NCI-H1092 (cell line): Measurements from ENCODE around the gene HTR1D.
"Not testable (repeated sequence)": the region's sequence is repeated elsewhere in the genome, so short reads cannot be mapped to it uniquely, and the experiment has no call there.

ENCODE experiments used
- DNase-seq: peaks from one replicate; lab custom pipeline; 2025; lab: John Stamatoyannopoulos, UW

The HTR1D gene

GRCh38 chr1:23216771-23217420 lies 406 bp downstream of the HTR1D start:
- DNase-seq, result no peak

GRCh38 chr1:23215751-23216449 lies 1.4 kb downstream of the HTR1D start:
- DNase-seq, result no peak

GRCh38 chr1:23215291-23215690 lies 2.0 kb downstream of the HTR1D start:
- no peak for DNase-seq

GRCh38 chr1:23214640-23215039 lies 2.7 kb downstream of the HTR1D start:
- no peak for DNase-seq

GRCh38 chr1:23211955-23212354 lies 5.3 kb downstream of the HTR1D start:
- no peak for DNase-seq

- DNase-seq, result no peak
Measured at GRCh38 chr1:23210963-23211362, 6.3 kb downstream of the HTR1D start.

- no peak for DNase-seq
Measured at GRCh38 chr1:23210351-23210785, 6.9 kb downstream of the HTR1D start.

- no peak for DNase-seq
Measured at GRCh38 chr1:23209770-23210169, 7.5 kb downstream of the HTR1D start.

- no peak for DNase-seq
Measured at GRCh38 chr1:23208527-23208926, 8.8 kb downstream of the HTR1D start.

GRCh38 chr1:23207733-23208132 lies 9.6 kb downstream of the HTR1D start:
- not testable (repeated sequence) for DNase-seq

GRCh38 chr1:23202263-23202749 lies 15.0 kb downstream of the HTR1D start:
- no peak for DNase-seq

GRCh38 chr1:23200883-23201282 lies 16.4 kb downstream of the HTR1D start:
- DNase-seq, result no peak

- DNase-seq, result no peak
Measured at GRCh38 chr1:23198373-23198772, 18.9 kb downstream of the HTR1D start.

- no peak for DNase-seq
Measured at GRCh38 chr1:23196627-23197328, 20.5 kb downstream of the HTR1D start.

GRCh38 chr1:23194119-23194984 lies 22.9 kb downstream of the HTR1D start:
- no peak for DNase-seq

GRCh38 chr1:23193391-23194118 lies 23.7 kb downstream of the HTR1D start:
- DNase-seq, result no peak

GRCh38 chr1:23191199-23191598 lies 26.1 kb downstream of the HTR1D start:
- no peak for DNase-seq

- not testable (repeated sequence) for DNase-seq
Measured at GRCh38 chr1:23188936-23189452, 28.3 kb downstream of the HTR1D start.

- DNase-seq, result no peak
Measured at GRCh38 chr1:23188434-23188884, 28.8 kb downstream of the HTR1D start.

GRCh38 chr1:23187637-23188036 lies 29.7 kb downstream of the HTR1D start:
- no peak for DNase-seq

GRCh38 chr1:23185381-23185780 lies 31.9 kb downstream of the HTR1D start:
- DNase-seq, result no peak
